Right lung (tissue), 5 donors: Measurements from ENCODE around the gene PRUNE2. TPM values are rescaled to one million over a fixed set of nuclear protein-coding genes. Genes with fewer than 3 reads are reported as not detected.
"Not testable (repeated sequence)": the region's sequence is repeated elsewhere in the genome, so short reads cannot be mapped to it uniquely, and the experiment has no call there.

Experiments used
- DNase-seq, 2 donors: peaks; one replicate each; pipeline ENCODE4 v3.0.0-alpha.2; 2013
- polyA plus RNA-seq, 5 donors: library from polyadenylated mRNA; unstranded; fragments of 120-200 nt; gene quantifications; one replicate each; pipeline versions ENCODE4 v1.2.1 to v1.2.3, GENCODE V29; 2013; ENCODE audit warnings: inconsistent platforms in 1 of 5, low replicate concordance in 1 of 5; ENCODE audit not compliant: insufficient read length in 5 of 5, insufficient read depth in 1 of 5

PRUNE2 gene
- polyA plus RNA-seq, 5 donors: 2.5 to 4.4 (median 3.3) TPM

DNA sequence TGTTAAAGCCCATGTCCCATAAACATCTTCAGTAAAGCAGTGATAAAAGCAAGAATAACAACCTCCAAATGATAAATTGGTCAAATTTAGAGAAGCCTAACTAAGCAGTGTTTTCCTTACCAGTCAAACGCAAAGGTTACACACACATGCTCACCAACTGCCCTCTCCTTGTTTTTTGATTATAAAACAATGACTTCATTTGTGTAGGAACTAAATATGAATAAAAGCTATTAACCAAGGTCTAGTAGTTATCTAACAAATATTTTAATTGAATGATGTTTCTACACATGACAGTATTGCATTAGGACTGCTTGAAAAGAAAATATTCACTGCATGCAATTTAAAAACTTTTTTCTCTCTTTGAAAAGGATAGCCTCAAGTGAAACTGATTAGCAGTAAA is 105.0 kb downstream of the PRUNE2 start:
- DNase-seq: no peak

DNA sequence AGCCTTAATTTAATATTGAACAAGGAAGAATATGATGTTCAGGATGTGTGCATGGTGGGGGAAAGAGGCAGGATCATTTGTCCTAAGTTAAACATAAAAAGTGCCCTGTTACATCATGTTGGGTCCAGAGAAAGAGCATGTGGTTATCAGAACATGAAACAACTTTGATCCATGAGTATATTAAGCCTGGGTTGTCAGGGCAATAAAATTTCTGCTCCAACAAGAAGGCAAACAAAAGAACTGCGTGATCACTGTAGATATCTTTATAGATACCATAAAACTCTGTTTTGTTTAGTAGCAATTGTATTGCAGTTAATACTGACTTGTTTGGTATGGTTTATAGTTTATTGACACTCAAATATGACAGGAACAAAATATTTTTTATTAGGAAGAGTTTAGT is 106.4 kb downstream of the PRUNE2 start:
- DNase-seq: no peak

DNA sequence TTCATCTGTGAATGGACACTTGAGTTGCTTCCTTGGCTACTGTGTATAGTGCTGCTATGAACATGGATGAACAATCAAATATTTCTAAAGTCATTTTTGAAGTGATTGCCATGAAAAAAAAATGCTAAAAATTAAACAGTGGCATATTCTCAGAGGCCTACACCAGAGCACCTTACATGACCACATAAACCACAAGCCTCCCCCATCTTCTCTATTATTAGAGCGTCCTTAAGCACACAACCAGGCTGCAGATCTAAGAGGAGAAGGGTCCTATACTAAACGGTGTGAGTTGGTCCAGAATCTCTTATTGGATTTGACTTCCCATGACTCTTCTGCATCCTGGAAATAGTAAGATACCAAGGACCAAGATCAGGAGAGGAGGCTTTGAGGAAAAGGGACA is 107.4 kb downstream of the PRUNE2 start:
- DNase-seq: no peak

DNA sequence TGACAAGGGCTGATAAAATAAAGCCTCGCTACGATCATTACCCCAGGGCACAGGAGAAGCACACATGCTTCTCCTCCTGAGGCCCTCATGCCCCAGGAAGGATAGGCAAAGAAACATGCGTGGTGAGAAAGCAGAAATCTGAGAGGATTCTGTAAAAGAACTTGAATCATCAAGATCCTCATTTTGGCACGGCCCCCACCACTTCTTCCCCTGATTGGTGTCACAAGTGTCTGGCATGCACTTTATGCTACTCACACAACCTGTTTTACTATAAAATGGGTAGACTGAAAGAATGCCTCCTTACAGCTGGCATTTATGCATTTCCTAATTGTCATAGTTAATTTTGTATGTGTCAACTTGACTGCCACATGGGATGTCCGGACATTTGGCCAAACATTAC is 109.6 kb downstream of the PRUNE2 start:
- no peak for DNase-seq

DNA sequence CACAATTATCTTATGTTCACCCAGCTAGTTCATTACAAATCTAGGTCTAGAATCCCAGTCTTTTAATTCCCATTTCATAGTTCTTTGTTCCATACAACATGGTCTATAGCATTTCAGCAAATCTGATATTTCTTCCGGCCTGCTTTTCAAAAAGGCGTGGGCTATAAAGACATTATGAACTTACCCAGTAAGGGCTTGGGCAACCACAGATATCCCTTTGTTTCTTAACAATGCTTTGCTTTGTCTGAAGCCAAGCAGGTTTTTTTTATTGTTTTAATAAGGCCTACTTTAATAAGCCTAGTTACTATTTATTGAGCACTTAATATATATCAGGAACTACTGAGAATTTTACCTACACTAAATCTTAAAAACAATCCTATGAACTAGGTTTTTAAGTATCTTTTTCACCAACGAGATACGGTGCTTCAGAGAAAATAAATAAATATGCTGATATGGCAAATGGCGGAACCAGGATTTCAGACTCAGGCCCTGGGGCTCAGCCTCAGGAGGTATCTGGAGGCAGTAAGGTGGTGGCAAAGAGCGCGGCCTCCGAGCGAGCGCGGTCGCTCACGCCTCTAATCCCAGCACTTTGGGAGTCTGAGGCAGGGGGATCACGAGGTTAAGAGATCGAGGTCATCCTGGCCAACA is 112.0 kb downstream of the PRUNE2 start:
- DNase-seq: no peak

DNA sequence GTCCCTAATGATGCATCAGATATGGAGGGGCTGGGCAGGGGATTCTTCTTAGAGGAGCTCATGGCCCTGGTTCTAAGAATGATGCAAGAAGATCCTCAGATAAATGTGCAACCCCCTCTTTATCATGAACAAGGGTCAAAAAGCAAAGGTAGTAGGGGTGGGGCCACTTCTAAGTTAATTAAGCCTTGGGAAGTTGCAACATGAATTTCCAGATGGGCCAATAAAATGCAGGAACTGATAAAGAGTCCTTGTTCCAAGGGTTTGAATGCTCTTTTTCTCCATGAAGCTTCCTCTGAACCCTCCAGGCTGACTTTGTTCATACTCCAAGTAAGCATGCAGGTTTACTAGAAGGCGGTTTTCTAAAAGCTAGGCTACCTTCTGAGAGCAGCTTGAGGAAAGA is 116.1 kb downstream of the PRUNE2 start:
- DNase-seq: no peak

DNA sequence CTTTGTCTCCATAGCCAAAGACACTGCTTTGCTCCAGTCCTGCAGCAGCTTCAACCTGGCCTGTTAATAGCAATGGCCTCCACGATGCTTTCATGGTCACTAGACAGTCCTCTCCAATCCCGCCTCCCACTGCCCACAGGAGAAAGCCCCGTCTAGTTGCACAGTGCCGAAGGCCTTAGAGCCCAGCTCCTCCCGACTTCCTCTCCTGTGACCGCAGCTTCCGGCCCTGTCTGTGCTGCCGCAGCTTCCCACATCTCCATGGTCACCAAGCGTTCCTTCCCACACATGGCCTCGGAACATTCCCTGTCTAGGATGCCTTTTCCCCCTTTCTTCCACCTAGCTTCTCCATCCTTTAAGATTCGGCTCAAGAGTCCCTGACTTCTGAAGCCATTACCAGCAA is 118.2 kb downstream of the PRUNE2 start:
- DNase-seq: no peak

DNA sequence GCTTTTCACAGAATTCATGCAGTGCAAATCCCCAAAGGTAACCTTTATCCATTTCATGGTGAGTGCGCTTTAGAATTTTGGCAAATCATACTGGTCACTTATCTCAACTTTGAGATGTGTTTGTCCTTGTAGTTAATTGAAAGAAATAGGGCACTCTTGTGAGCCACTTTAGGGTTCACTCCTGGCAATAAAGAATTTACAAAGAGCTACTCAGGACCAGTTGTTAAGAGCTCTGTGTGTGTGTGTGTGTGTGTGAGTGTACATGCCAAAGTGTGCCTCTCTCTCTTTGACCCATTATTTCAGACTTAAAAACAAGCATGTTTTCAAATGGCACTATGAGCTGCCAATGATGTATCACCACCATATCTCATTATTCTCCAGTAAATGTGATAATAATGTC is 120.4 kb downstream of the PRUNE2 start:
- no peak for DNase-seq

DNA sequence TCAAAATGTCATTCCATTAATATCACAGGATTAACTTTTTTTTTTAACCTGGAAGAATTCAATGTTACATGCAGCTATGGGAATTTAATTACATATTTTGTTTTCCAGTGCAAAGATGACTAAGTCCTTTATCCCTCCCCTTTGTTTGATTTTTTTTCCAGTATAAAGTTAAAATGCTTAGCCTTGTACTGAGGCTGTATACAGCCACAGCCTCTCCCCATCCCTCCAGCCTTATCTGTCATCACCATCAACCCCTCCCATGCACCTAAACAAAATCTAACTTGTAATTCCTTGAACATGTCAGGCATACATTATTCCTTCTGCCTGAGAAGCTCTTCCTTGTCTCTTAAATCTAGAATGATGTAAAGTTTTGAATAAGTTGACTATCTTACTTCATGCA is 121.0 kb downstream of the PRUNE2 start:
- no peak for DNase-seq

DNA sequence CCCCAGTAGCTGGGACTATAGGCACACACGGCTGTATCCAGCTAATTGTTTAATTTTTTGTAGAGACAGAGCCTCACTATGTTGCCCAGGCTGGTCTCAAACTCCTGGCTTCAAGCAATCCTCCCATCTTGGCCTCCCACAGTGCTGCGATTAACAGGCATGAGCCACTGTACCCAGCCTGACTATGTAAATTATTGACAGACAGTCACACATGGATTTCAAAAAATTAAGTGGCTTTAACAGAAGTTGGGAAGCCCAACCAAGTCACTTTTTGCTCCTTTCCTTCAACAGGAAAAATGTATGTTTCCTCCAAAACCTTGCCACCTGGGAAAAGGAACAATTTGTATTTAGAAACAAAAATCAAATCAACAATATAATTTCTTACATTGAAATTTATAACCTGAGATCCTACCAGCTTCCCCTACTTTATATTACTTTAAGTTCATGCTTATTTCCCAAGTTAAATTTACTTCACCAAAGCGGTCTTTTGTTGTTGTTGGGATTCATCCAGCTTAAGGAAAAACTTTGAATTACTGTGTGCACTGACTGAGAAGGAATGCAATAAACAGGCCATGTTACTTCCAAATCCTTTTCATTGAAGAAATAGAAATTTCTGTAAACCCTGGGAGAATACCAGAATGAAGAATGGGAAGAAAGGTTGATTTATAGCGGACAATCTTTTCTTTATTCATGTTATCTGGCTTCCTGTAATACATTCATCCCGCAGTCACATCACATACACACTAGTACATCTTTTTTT is 133.0 kb downstream of the PRUNE2 start:
- no peak for DNase-seq

DNA sequence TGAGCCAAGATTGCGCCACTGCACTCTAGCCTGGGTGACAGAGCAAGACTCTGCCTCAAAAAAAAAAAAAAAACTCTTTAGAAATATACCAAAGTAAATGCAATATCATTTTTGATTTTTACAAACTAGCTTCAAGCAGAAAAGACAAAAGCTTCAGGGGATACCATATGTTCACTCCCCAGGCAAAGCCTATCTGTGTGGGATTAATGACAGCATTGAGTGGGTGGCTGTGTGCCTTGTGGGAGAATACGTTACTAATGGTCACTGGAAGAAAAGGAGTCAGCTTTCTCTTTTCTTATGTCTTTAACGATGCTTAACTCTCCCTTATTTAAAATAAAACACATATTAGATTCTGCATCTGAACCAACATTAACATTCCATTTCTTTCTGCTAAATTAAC is 139.8 kb downstream of the PRUNE2 start:
- no peak for DNase-seq

DNA sequence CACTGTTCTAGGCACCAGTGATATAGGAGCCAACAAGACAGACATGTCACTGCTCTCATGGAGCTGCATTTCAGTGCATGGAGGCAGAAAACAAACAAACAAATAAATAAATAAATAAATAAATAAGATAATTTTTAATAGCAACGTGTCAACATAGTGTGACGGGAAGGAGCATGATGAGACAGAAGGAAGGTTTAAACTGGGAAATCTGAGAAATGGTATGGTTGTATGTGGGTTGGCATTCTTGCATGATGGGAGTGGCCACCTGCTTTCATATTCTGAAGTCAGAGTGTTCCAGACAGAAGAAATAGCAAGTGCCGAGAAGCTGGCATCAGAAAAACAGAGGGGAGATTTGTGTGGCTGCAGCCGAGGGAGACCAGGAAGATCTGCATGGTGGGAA is 141.8 kb downstream of the PRUNE2 start, which contains the start of gene PCA3:
PCA3 (plus strand) TSS at position 301 of the 400 bp plus-strand sequence.
- no peak for DNase-seq

DNA sequence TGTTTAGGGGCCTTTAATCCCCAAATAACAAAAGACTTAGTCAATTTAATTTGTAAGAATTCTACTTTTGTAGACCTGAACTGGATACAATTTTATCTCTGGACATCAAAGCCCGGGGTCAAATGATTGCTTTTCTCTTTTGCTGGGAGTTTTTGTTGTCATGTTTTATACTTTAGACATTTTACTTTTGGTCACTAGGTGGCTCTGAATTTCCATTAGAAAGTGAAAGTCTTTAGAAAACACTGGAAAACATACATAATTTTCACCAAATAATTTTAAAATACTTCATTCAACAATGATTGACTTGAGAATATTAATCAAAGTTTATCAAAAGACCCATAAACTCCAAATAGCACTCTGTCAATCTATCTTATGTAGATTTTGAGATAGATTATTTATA is 144.5 kb downstream of the PRUNE2 start:
- DNase-seq: no peak

DNA sequence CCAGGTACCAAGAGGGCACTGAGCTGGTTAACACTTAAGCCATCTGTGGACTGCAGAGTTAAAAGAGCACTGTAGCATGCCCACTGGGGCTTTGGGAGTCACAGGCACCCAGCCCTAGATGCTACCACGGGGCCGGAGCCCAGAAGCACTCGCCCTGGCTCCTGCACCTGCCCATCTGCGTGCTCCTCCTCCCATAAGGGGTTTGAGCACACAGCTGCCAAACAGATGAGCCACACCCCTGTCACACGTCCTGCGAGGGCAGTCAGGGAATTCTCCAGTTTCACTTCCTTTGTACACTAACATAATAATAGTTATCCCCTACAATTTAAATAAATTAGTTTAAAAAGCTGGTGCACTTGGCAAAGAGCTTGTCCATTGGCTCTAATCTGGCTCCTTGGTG is 146.2 kb downstream of the PRUNE2 start:
- no peak for DNase-seq

DNA sequence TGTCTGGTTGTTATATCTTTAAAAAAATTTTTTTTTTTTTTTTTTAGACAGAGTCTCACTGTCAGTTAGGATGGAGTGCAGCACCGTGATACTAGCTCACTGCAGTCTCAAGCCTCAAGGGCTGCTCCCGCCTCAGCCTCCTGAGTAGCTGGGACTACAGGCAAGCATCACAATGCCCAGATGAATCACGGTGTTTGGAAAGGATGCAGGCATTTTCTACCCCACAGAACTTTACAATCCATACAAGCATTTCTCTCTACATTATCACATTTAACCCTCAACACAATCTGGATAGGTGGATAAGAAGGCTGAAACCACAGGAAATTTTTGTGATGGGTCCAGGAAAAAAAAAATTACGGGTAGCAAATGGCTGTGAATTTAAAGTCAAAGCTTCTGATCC is 147.4 kb downstream of the PRUNE2 start:
- no peak for DNase-seq

DNA sequence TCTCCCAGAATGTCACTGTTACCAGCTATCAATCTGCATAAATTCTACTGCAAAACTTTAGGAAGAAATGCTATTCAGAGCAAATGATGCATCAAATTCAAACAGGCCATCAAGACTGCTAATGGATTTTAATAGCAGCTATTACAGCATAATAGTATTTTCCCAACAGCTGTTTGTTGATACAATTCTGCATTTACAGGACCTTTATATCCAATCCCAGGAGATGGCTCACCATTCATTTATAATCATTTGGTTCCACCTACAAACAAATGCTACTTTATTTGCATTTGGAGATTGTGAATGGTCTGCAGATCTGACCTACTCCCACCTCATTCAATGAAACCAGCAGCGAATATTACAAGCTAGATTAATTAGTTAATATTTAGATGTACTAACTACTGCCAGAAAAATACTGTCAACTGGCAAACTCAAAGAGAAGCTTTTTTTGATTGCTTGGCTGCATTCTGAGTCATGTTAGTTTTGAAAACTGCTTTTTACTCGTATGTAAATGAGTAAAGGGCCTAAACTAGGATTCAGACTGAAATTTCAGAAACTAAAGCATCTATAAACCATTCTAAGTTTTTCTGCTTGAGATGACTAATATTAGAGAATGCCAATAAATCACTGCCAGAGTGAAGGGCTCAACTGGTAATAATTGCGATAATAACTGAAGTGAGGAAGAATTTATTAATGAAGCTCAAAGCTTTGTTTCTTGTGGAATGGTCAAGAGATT is 148.8 kb downstream of the PRUNE2 start:
- DNase-seq: no peak

DNA sequence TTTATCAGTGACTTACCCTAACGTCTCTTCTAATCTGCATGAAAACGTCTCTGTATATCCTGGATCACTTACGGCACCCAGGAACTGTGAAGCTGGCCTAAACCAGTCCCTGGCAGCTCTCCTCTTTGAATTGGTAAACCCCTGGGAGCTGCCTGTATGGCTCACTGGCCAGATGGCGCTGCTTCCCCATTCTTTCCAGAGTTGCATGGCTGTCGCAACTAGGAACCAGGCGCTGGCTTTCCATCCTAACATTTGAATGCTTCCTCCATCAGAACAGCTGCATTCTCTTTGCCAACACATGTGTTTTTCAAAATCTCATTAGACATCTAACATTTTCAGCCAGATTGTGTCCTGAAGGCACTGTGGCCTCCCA is 149.7 kb downstream of the PRUNE2 start:
- DNase-seq: peak; percentile 14 to 30

DNA sequence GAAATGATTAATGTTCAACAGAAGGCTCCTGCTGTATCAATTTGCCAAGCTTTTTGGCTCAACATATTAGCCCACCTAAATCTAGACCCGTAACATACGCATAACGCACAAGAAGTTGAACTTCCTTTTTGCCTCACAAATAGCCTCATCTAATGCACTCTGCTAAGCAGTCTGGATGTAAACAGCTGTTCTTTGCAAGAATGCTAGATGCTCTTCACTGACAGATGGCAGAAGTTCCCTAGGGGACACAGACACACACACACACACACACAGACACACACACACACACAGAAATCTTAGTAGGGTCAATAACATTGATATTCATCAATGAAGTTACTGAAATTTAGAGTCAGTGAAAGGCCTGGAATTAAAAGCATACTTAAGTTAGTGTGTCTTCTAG is 154.9 kb downstream of the PRUNE2 start:
- DNase-seq: no peak

DNA sequence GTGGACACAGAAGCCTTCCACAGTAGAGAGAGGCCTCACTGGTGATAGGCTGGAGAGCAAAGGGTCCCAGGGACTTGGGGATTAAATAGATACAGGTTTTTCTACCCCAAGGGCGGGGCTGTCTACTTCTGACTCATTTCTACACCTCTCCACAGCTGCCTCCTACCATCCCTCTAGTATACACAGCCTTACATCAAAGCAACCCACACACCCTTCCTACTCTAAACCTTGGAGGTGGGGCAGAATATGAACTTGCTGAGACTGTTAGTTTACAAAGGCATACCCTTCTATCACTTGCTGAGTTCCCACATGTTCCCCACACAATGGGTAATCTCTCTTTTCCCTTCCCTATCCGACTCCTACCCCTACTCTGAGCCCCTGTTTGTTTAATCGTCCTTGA is 161.6 kb downstream of the PRUNE2 start:
- DNase-seq: no peak

DNA sequence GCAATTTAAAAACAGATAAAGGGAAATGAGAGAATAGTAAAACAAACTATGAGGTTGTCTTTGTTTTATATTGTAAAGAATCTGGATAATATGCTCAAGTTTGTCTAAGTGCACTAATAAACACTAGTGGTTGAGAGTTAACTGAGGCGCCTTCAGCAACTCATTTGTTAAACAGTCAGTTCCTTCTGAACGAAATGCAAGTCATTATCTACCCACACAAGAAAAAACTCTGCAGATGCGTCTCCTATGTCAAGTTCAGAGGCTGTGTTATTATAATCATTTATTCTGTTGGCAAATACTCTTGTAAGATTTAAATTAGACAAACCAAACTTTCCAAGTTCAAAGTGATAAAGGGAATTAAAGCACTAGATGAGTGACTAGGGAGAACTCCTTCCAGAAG is 162.0 kb downstream of the PRUNE2 start:
- no peak for DNase-seq

DNA sequence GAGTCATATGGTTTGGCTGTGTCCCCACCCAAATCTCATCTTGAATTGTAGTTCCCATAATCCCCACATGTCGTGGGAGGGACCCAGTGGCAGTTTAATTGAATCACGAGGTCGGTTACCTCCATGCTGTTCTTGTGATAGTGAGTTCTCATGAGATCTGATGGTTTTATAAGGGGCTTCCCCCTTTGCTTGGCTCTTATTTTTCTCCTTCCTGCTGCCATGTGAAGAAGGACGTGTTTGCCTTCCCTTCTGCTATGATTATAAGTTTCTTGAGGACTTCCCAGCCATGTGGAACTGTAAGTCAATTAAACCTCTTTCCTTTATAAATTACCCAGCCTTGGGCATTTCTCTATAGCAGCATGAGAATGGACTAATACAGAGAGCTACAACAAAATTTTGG is 163.0 kb downstream of the PRUNE2 start:
- not testable (repeated sequence) for DNase-seq

DNA sequence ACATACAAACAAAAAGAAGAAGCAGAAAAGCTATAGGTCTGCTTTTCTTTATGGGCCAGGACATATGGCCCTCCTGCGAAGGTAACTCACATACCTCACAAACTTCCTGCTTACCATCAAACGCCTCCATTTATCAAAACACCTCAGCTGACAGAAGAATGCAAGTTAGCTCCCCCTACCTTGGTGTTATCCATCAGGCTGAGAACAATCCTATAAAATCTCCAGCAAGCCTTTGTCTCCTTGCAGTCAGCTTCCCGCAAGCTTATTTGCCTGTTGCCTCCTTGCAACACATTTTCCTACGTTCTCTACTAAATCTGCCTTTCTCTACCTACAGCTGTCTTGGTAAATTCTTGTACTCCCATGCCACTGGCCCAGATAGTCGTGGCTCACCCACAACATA is 164.4 kb downstream of the PRUNE2 start:
- DNase-seq: no peak

DNA sequence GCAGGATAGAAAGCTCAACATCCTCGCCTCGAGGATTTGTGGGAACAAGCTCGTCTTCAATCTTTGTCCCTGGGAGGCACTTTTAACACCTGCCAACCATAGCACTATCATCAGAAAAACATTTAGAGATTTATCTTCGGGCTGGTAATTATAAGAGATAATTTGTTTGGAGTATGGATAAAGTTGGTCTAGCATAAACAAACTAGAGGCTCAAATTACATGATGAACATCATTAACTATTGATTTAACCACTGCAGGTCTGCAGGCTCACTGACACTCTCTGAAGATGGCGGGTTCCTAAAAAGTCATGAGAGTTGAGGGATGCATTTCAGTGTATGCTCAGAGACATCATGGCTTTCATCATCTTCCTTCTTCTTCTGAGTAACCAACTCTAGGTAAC is 167.5 kb downstream of the PRUNE2 start:
- DNase-seq: no peak
